ENCODE measurements around the gene HNRNPA3. TPM values are rescaled to one million over a fixed set of nuclear protein-coding genes. Genes with fewer than 3 reads are reported as not detected.
A peak's percentile ranks its signal among the peaks of the same experiment; 100 is the strongest.

Gene HNRNPA3
- total and polyA plus RNA-seq, 2 of the 13 experiments (the other 11 are each of a cell fraction or from before 2014, with no cell fraction given), result 73.3 to 97.7 TPM

- no peak for TF ChIP-seq GPBP1L1 (CRISPR knock-in tag; IDR thresholded peaks at IDR 0.05)
- TF ChIP-seq BORCS8-MEF2B (CRISPR knock-in tag; IDR thresholded peaks at IDR 0.05), result 0 out of 2 replicates have a peak, but pooled peaks have one; percentile 44
- no peak for TF ChIP-seq BHLHE40 (IDR thresholded peaks at IDR 0.05; ENCODE audit: low read length)
- TF ChIP-seq ZBTB34 (CRISPR knock-in tag; IDR thresholded peaks at IDR 0.05), result 0 out of 2 replicates have a peak, but pooled peaks have one; percentile 51
- 0 out of 2 replicates have a peak, but pooled peaks have one; percentile 46 for TF ChIP-seq ZNF230 (CRISPR knock-in tag; IDR thresholded peaks at IDR 0.05)
- TF ChIP-seq MED1 (CRISPR knock-in tag; IDR thresholded peaks at IDR 0.05), result peak; percentile 77
- TF ChIP-seq ZNF552 (CRISPR knock-in tag; IDR thresholded peaks at IDR 0.05; ENCODE audit: borderline replicate concordance), result no peak
- TF ChIP-seq ZNF142 (CRISPR knock-in tag; IDR thresholded peaks at IDR 0.05), result peak; percentile 63; the same call in 1 of the 2 replicates
- TF ChIP-seq MAX (IDR thresholded peaks at IDR 0.05), result peak; percentile 37; the same call in 1 of the 2 replicates
- peak; percentile 51; the same call in 1 of the 2 replicates for TF ChIP-seq HOMEZ (CRISPR knock-in tag; IDR thresholded peaks at IDR 0.05; ENCODE audit: low read depth)
- peak; percentile 79 for TF ChIP-seq ZNF781 (CRISPR knock-in tag; IDR thresholded peaks at IDR 0.05; ENCODE audit: borderline replicate concordance, not compliant biosample characterization)
- peak; percentile 99 for TF ChIP-seq CTCF (CRISPR knock-in tag; IDR thresholded peaks at IDR 0.05)
- TF ChIP-seq HNF4A (CRISPR knock-in tag; IDR thresholded peaks at IDR 0.05), result peak; percentile 35
- no peak for TF ChIP-seq NR2F6 (IDR thresholded peaks at IDR 0.05)
- peak; percentile 44; the same call in 1 of the 2 replicates for TF ChIP-seq NR2F6 (CRISPR knock-in tag; IDR thresholded peaks at IDR 0.05)
- peak; percentile 87; the same call in 1 of the 2 replicates for TF ChIP-seq ZNF580 (CRISPR knock-in tag; IDR thresholded peaks at IDR 0.05; ENCODE audit: borderline replicate concordance, low read depth)
These were observed 48.0 kb upstream of the HNRNPA3 start (continued) for GRCh38 chr2:177164584-177165052.

Data from HepG2 (cell line).